ENCODE results near the gene DBN1. TPM values are rescaled to one million over a fixed set of nuclear protein-coding genes. Genes with fewer than 3 reads are reported as not detected.

DBN1 gene
- total and polyA plus RNA-seq, 9 of the 15 experiments (the other 6 are each of a cell fraction or from before 2014, with no cell fraction given) = 0.25 to 87.2 (median 27.9) TPM

GRCh38 chr5:177455036-177455660, 18.3 kb downstream of the DBN1 start (continued):
- TF ChIP-seq, protein P1, sequence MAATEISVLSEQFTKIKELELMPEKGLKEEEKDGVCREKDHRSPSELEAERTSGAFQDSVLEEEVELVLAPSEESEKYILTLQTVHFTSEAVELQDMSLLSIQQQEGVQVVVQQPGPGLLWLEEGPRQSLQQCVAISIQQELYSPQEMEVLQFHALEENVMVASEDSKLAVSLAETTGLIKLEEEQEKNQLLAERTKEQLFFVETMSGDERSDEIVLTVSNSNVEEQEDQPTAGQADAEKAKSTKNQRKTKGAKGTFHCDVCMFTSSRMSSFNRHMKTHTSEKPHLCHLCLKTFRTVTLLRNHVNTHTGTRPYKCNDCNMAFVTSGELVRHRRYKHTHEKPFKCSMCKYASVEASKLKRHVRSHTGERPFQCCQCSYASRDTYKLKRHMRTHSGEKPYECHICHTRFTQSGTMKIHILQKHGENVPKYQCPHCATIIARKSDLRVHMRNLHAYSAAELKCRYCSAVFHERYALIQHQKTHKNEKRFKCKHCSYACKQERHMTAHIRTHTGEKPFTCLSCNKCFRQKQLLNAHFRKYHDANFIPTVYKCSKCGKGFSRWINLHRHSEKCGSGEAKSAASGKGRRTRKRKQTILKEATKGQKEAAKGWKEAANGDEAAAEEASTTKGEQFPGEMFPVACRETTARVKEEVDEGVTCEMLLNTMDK (IDR thresholded peaks at IDR 0.05; ENCODE audit: borderline replicate concordance, insufficient read depth, low read depth, low read length, poor library complexity, severe bottlenecking) = peak; percentile 99
- TF ChIP-seq, protein P2, sequence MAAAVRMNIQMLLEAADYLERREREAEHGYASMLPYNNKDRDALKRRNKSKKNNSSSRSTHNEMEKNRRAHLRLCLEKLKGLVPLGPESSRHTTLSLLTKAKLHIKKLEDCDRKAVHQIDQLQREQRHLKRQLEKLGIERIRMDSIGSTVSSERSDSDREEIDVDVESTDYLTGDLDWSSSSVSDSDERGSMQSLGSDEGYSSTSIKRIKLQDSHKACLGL (CRISPR knock-in tag; IDR thresholded peaks at IDR 0.05; ENCODE audit: borderline replicate concordance, poor library complexity, severe bottlenecking) = peak; percentile 60
- no peak for TF ChIP-seq TEAD2 (tag; IDR thresholded peaks at IDR 0.05)
- TF ChIP-seq CBFB (CRISPR knock-in tag; IDR thresholded peaks at IDR 0.05) = 0 out of 2 replicates have a peak, but pooled peaks have one; percentile 27
- TF ChIP-seq ZNF224 (CRISPR knock-in tag; IDR thresholded peaks at IDR 0.05) = no peak
- no peak for TF ChIP-seq AFF1 (IDR thresholded peaks at IDR 0.05; ENCODE audit: low read depth in 1 of 2, partially characterized antibody in 2 of 2)
- TF ChIP-seq, protein P3, sequence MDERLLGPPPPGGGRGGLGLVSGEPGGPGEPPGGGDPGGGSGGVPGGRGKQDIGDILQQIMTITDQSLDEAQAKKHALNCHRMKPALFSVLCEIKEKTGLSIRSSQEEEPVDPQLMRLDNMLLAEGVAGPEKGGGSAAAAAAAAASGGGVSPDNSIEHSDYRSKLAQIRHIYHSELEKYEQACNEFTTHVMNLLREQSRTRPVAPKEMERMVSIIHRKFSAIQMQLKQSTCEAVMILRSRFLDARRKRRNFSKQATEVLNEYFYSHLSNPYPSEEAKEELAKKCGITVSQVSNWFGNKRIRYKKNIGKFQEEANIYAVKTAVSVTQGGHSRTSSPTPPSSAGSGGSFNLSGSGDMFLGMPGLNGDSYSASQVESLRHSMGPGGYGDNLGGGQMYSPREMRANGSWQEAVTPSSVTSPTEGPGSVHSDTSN (CRISPR knock-in tag; IDR thresholded peaks at IDR 0.05; ENCODE audit: low read depth) = no peak
- TF ChIP-seq, protein P3 (tag; conservative IDR thresholded peaks at IDR 0.05; ENCODE audit: low read depth) = no peak
- TF ChIP-seq NFE2 (IDR thresholded peaks at IDR 0.05; ENCODE audit: low read depth) = peak; percentile 14; the same call in 1 of the 2 replicates
- TF ChIP-seq NFRKB (IDR thresholded peaks at IDR 0.05; ENCODE audit: low read depth) = no peak
- no peak for TF ChIP-seq HNRNPH1 (optimal IDR thresholded peaks at IDR 0.05; ENCODE audit: low read depth, low read length)
- no peak for TF ChIP-seq CCAR2 (IDR thresholded peaks at IDR 0.05; ENCODE audit: low read depth, low read length)
- TF ChIP-seq ARID2 (IDR thresholded peaks at IDR 0.05) = no peak
- TF ChIP-seq PHF21A (IDR thresholded peaks at IDR 0.05; ENCODE audit: borderline replicate concordance, low read depth) = no peak
- peak; percentile 83 for TF ChIP-seq HNRNPL (IDR thresholded peaks at IDR 0.05; ENCODE audit: low read depth, low read length)
- peak; percentile 98 for TF ChIP-seq ZNF282 (CRISPR knock-in tag; IDR thresholded peaks at IDR 0.05)
- no peak for TF ChIP-seq THRAP3 (IDR thresholded peaks at IDR 0.05; ENCODE audit: borderline replicate concordance)
- no peak for TF ChIP-seq MTF1 (CRISPR knock-in tag; IDR thresholded peaks at IDR 0.05; ENCODE audit: borderline replicate concordance)
- TF ChIP-seq ZBTB17 (CRISPR knock-in tag; IDR thresholded peaks at IDR 0.05) = 0 out of 2 replicates have a peak, but pooled peaks have one; percentile 32

Measured in K562 (cell line).